KMS-11 (cell line): ENCODE results near the gene CRACR2A.

Experiments
- H2AFZ ChIP-seq: fragments of 200-600 bp; sonication (generic); 2 replicates; pipeline ENCODE4 v1.6.1; 2016; ENCODE audit warnings: antibody characterized with exemption, mixed run types, low read depth
- H3K27ac ChIP-seq: fragments of 200-600 bp; sonication (generic); 2 replicates; pipeline ENCODE4 v1.6.1; 2016; ENCODE audit warnings: mild to moderate bottlenecking, mixed run types
- H3K27me3 ChIP-seq: fragments of 200-600 bp; sonication (generic); 2 replicates; pipeline ENCODE4 v1.6.1; 2017; ENCODE audit warnings: mild to moderate bottlenecking, low read depth, mixed run types, moderate library complexity; ENCODE audit not compliant: insufficient read depth
- H3K36me3 ChIP-seq: fragments of 200-600 bp; sonication (generic); 2 replicates; pipeline ENCODE4 v1.6.1; 2017; ENCODE audit warnings: mild to moderate bottlenecking, mixed run types; ENCODE audit not compliant: insufficient read depth
- H3K4me1 ChIP-seq: fragments of 200-600 bp; sonication (generic); 2 replicates; pipeline ENCODE4 v1.6.1; 2016; ENCODE audit warnings: mild to moderate bottlenecking, low read depth, mixed run types; ENCODE audit not compliant: poor library complexity, severe bottlenecking
- H3K4me2 ChIP-seq: fragments of 200-600 bp; sonication (generic); 2 replicates; pipeline ENCODE4 v1.7.0; 2016; ENCODE audit warnings: mild to moderate bottlenecking, mixed run types
- H3K4me3 ChIP-seq: fragments of 200-600 bp; sonication (generic); IDR thresholded peaks from 2 replicates; pipeline ENCODE4 v1.6.1; 2017; ENCODE audit warnings: low read depth, low read length, mixed read lengths; ENCODE audit not compliant: insufficient read depth
- H3K79me2 ChIP-seq: fragments of 200-600 bp; sonication (generic); 2 replicates; pipeline ENCODE4 v1.6.1; 2016; ENCODE audit warnings: low read depth, mixed run types; ENCODE audit not compliant: insufficient read depth
- H3K9ac ChIP-seq: fragments of 200-600 bp; sonication (generic); 2 replicates; pipeline ENCODE4 v1.6.1; 2016; ENCODE audit warnings: mild to moderate bottlenecking, mixed run types
- H4K20me1 ChIP-seq: fragments of 200-600 bp; sonication (generic); 2 replicates; pipeline ENCODE4 v1.6.1; 2016; ENCODE audit warnings: mild to moderate bottlenecking, mixed run types; ENCODE audit not compliant: insufficient read depth
- TF ChIP-seq, protein P1 (sequence below): fragments of 200-600 bp; sonication (generic); conservative IDR thresholded peaks from 2 replicates; pipeline ENCODE4 v1.6.1; 2017; ENCODE audit warnings: low read depth, mild to moderate bottlenecking, antibody characterized with exemption, low read length, moderate library complexity, mixed read lengths

The CRACR2A gene

DNA sequence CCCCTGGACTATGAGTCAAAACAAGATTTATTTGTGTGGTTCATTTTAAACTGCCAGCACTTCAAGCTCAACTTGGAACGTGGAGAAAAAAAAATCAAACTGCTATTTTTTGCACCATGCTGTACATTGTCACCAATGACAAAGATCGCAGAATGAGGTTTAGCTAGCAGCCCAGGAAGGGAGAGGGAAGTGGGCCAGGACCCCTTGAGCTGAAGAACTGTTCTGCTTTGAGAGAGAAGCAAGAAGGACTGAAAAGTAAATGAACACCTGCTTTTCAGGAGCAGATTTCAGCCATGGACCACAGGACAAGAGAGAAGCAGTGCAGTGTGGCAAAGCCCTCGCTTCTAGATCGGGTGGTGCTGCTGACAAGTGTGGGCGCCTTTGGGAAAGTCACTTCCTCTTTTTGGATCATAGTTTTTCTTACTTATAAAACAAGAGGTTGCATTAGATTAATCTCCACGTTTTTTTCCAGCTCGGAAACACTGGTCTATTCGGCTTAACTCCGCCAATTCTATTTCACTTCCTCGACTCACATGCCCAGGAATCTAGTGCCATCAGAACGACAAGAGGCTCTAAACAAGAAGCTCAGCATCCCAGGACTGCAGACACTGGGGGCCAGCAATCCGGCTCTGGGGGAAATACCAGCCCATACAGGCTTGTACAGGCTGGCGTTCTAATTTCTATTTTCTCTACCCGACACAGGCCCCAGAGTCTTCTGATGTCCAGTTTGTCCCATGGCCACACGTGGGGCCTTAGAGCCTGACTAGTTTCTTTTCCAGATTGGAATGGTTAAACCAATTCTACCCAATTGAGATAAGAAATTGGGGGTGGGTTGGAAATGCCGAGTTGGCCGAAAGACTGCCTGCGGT, 129.9 kb downstream of the CRACR2A start:
- TF ChIP-seq, protein P1, sequence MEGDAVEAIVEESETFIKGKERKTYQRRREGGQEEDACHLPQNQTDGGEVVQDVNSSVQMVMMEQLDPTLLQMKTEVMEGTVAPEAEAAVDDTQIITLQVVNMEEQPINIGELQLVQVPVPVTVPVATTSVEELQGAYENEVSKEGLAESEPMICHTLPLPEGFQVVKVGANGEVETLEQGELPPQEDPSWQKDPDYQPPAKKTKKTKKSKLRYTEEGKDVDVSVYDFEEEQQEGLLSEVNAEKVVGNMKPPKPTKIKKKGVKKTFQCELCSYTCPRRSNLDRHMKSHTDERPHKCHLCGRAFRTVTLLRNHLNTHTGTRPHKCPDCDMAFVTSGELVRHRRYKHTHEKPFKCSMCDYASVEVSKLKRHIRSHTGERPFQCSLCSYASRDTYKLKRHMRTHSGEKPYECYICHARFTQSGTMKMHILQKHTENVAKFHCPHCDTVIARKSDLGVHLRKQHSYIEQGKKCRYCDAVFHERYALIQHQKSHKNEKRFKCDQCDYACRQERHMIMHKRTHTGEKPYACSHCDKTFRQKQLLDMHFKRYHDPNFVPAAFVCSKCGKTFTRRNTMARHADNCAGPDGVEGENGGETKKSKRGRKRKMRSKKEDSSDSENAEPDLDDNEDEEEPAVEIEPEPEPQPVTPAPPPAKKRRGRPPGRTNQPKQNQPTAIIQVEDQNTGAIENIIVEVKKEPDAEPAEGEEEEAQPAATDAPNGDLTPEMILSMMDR, result no peak
- Histone ChIP-seq H2AFZ (no peak overlapping the region), H3K79me2 (no peaks in the 10 kb centered on the region), H3K9ac (no peak overlapping the region), H3K4me2 (no peak overlapping the region), H3K27me3 (no peaks in the 10 kb centered on the region), H4K20me1 (no peaks in the 10 kb centered on the region), H3K27ac (no peak overlapping the region), H3K36me3 (no peaks in the 10 kb centered on the region), H3K4me3 (no peak overlapping the region), H3K4me1 (no peaks in the 10 kb centered on the region)

GRCh38 chr12:3622021-3622821, 130.7 kb downstream of the CRACR2A start:
- TF ChIP-seq, protein P1, result no peak
- Histone ChIP-seq H3K4me3 (no peak overlapping the region), H3K36me3 (no peaks in the 10 kb centered on the region), H3K27me3 (no peaks in the 10 kb centered on the region), H3K27ac (no peak overlapping the region), H3K9ac (no peak overlapping the region), H3K79me2 (no peaks in the 10 kb centered on the region), H4K20me1 (no peaks in the 10 kb centered on the region), H3K4me1 (no peaks in the 10 kb centered on the region), H3K4me2 (no peak overlapping the region), H2AFZ (no peak overlapping the region)

GRCh38 chr12:3620856-3621255, 132.1 kb downstream of the CRACR2A start:
- TF ChIP-seq, protein P1, result no peak
- H3K27ac ChIP-seq, result no peak overlapping the region
- no peak overlapping the region for H3K4me2 ChIP-seq
- no peaks in the 10 kb centered on the region for H3K4me1 ChIP-seq
- no peaks in the 10 kb centered on the region for H3K79me2 ChIP-seq
- no peak overlapping the region for H2AFZ ChIP-seq
- no peaks in the 10 kb centered on the region for H4K20me1 ChIP-seq
- H3K27me3 ChIP-seq, result no peaks in the 10 kb centered on the region
- H3K4me3 ChIP-seq, result no peak overlapping the region
- H3K36me3 ChIP-seq, result no peaks in the 10 kb centered on the region
- no peak overlapping the region for H3K9ac ChIP-seq

- no peak overlapping the region for H3K27ac ChIP-seq
- H3K36me3 ChIP-seq, result no peaks in the 10 kb centered on the region
- TF ChIP-seq, protein P1, result no peak
- H3K27me3 ChIP-seq, result no peaks in the 10 kb centered on the region
- no peak overlapping the region for H3K4me3 ChIP-seq
- H3K9ac ChIP-seq, result no peak overlapping the region
- no peaks in the 10 kb centered on the region for H3K79me2 ChIP-seq
- H2AFZ ChIP-seq, result no peak overlapping the region
- H3K4me2 ChIP-seq, result no peak overlapping the region
- no peaks in the 10 kb centered on the region for H3K4me1 ChIP-seq
- no peaks in the 10 kb centered on the region for H4K20me1 ChIP-seq
Observed at GRCh38 chr12:3617565-3617964, 135.3 kb downstream of the CRACR2A start.
